DOHH2 (cell line): ENCODE data around the gene POLA2.

Experiments
- CTCF ChIP-seq: fragments of 200-600 bp; sonication (generic); IDR thresholded peaks from one replicate; pipeline ENCODE4 v1.5.1; 2014; ENCODE audit warnings: antibody characterized with exemption, mild to moderate bottlenecking, low read depth, low read length; ENCODE audit not compliant: poor library complexity, severe bottlenecking
- EZH2phosphoT487 ChIP-seq: fragments of 200-600 bp; sonication (generic); IDR thresholded peaks from 2 replicates; pipeline ENCODE4 v1.6.1; 2017; ENCODE audit warnings: borderline replicate concordance, mild to moderate bottlenecking, antibody characterized with exemption, low read length, moderate library complexity, mixed read lengths

DNA sequence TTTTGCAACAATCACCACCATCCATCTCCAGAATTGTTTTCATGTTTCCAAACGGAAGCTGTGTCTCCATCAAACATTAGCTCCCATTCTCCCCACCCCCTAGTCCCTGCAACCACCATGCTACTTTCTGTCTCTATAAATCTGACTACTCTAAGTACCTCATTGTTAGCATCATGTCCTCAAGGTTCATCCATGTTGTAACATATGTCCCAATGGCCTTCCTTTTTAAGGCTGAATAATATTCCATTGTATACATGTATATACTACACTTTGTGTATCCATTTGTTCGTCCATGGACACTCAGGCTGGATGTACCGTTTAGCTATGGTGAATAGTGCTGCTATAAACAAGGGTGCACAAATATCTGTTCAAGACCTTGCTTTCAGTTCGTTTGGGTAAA lies 63.7 kb downstream of the POLA2 start:
- TF ChIP-seq CTCF (no peak), EZH2phosphoT487 (no peak)
